ENCODE data around the gene SYCP3.

Gene SYCP3

DNA sequence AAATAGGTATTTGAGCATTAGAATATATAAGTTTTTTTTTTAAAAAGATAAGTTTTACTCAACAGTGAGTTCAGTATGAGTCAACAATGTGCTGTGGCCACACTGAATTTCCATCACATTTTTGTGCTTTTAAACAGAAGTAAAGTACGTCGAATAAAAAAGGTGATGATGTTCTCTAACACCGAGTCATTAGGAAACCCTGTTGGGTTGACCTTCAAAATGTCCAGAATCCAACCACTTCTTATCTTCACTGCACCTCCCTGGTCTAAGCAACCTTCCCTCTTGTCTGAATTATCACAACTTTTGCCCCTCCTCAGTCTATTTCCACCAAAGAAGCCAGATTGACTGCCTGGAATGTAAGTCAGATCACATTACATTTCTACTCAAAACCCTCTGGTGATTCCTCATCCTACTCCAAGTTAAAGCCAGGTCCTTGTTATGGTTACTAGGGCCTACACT, 43.0 kb upstream of the SYCP3 start:
- TF ChIP-seq, protein P1, sequence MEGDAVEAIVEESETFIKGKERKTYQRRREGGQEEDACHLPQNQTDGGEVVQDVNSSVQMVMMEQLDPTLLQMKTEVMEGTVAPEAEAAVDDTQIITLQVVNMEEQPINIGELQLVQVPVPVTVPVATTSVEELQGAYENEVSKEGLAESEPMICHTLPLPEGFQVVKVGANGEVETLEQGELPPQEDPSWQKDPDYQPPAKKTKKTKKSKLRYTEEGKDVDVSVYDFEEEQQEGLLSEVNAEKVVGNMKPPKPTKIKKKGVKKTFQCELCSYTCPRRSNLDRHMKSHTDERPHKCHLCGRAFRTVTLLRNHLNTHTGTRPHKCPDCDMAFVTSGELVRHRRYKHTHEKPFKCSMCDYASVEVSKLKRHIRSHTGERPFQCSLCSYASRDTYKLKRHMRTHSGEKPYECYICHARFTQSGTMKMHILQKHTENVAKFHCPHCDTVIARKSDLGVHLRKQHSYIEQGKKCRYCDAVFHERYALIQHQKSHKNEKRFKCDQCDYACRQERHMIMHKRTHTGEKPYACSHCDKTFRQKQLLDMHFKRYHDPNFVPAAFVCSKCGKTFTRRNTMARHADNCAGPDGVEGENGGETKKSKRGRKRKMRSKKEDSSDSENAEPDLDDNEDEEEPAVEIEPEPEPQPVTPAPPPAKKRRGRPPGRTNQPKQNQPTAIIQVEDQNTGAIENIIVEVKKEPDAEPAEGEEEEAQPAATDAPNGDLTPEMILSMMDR (IDR thresholded peaks at IDR 0.05) = no peak
- H3K27ac ChIP-seq = no peak overlapping the region
- H3K4me1 ChIP-seq (ENCODE audit: control insufficient read depth in 1 of 2, insufficient read depth in 1 of 2, low read depth in 1 of 2, low read length in 1 of 2) = peaks cover 9 to 22% of the 10 kb centered on the region in 2 experiments
- H3K9me3 ChIP-seq = no peaks in the 10 kb centered on the region
- H3K4me3 ChIP-seq (ENCODE audit: low read depth in 1 of 2, low read length in 1 of 2) = no peak overlapping the region
- no peaks in the 10 kb centered on the region for H3K27me3 ChIP-seq
- H3K36me3 ChIP-seq = peaks cover 21% of the 10 kb centered on the region

DNA sequence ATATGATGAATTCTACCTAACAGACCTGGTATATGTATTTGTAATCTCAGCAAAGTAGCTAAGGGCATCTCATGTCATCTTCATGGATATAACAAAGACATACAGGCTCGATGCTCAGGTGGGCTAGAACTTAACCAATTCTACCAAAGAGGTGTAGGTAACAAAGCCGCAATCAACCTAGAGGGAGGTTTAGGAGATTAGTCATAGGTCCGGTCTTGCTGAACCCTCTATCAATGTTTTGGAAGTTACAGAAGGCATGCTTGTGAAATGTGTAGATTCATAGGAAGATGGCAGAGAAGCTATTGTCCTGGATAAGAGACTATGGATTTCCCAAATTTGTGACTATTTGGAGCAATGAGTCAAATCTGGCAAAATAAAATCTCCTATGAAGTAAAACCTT, 42.6 kb upstream of the SYCP3 start:
- Histone ChIP-seq H3K27me3 (no peaks in the 10 kb centered on the region), H3K9me3 (no peaks in the 10 kb centered on the region), H3K4me1 (ENCODE audit: control insufficient read depth in 1 of 2, insufficient read depth in 1 of 2, low read depth in 1 of 2, low read length in 1 of 2) (peaks cover 9 to 25% of the 10 kb centered on the region in 2 experiments)

DNA sequence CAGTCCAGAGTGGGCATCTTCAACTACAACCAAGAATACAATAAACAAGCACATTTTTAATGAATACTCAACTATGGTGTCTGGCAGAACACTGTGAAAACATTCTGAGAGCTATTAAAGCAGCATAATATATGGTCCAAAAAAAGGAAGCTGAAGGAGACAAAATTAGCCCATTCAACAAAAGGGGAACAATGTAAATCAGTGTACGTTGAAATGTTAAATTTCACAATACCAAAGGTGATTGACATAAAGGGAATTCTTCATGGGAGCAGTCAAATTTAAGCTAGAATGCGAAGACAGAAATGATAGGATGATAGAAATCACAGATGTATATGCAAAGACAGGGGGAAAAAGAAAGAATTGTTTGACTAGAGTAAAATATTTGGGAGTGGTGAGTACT, 41.3 kb upstream of the SYCP3 start:
- no peaks in the 10 kb centered on the region for H3K9me3 ChIP-seq
- TF ChIP-seq, protein P1 (IDR thresholded peaks at IDR 0.05) = no peak
- H3K4me1 ChIP-seq (ENCODE audit: control insufficient read depth in 1 of 2, insufficient read depth in 1 of 2, low read depth in 1 of 2, low read length in 1 of 2) = peaks cover 9 to 25% of the 10 kb centered on the region in 2 experiments
- H3K27ac ChIP-seq = peak overlapping the region; percentile 48
- H3K36me3 ChIP-seq = peaks cover 13% of the 10 kb centered on the region
- H3K4me3 ChIP-seq (ENCODE audit: low read depth in 1 of 2, low read length in 1 of 2) = no peak overlapping the region
- no peaks in the 10 kb centered on the region for H3K27me3 ChIP-seq

More for the DNA sequence above, 42.6 kb upstream of the SYCP3 start:
- TF ChIP-seq, protein P1 (IDR thresholded peaks at IDR 0.05) = no peak
- H3K4me3 ChIP-seq (ENCODE audit: low read depth in 1 of 2, low read length in 1 of 2) = no peak overlapping the region
- H3K27ac ChIP-seq = no peak overlapping the region
- peaks cover 16% of the 10 kb centered on the region for H3K36me3 ChIP-seq

DNA sequence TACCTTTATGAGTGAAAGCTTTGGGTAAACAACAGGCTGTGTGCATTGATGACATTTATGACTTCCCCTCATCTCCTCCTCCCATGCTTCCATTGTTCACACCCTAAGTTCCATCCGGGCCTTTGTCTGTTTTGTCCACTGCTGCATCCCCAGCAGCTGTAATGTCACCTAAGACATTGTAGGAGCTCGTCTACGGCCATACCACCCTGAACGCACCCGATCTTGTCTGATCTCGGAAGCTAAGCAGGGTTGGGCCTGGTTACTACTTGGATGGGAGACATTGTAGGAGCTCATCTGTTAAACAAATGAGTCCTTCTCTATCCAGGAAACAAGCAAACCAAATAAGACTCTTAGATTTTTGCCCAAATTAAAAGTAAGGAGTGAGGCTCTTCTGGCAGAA, 40.4 kb upstream of the SYCP3 start:
- Histone ChIP-seq H3K27me3 (no peaks in the 10 kb centered on the region), H3K36me3 (peaks cover 4% of the 10 kb centered on the region), H3K9me3 (no peaks in the 10 kb centered on the region), H3K27ac (no peak overlapping the region), H3K4me3 (ENCODE audit: low read depth in 1 of 2, low read length in 1 of 2) (no peak overlapping the region), H3K4me1 (ENCODE audit: control insufficient read depth in 1 of 2, insufficient read depth in 1 of 2, low read depth in 1 of 2, low read length in 1 of 2) (peaks cover 9 to 25% of the 10 kb centered on the region in 2 experiments)
- TF ChIP-seq, protein P1 (IDR thresholded peaks at IDR 0.05) = no peak

DNA sequence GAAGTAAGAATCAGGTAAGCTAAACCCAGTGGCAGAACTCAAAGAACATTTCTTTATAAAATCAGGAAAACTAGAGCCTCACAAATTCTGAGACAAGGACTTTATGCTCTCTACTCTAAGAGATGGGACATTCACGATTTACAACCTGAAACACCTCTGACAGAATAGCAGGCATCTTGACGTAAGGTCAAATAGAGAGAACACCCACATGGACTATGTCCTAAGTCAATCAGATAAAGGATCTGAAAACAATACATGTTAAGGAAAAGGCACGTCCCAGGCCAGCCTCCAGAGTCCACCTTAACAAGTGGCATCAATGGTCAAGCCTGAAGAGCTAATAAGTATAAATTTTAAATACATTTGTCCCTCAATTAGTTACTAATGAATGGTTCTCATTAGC, 39.9 kb upstream of the SYCP3 start:
- Histone ChIP-seq H3K4me3 (ENCODE audit: low read depth in 1 of 2, low read length in 1 of 2) (no peak overlapping the region), H3K36me3 (peaks cover 4% of the 10 kb centered on the region), H3K27me3 (no peaks in the 10 kb centered on the region), H3K27ac (no peak overlapping the region), H3K9me3 (no peaks in the 10 kb centered on the region), H3K4me1 (ENCODE audit: control insufficient read depth in 1 of 2, insufficient read depth in 1 of 2, low read depth in 1 of 2, low read length in 1 of 2) (peaks cover 9 to 25% of the 10 kb centered on the region in 2 experiments)
- TF ChIP-seq, protein P1 (IDR thresholded peaks at IDR 0.05) = no peak

DNA sequence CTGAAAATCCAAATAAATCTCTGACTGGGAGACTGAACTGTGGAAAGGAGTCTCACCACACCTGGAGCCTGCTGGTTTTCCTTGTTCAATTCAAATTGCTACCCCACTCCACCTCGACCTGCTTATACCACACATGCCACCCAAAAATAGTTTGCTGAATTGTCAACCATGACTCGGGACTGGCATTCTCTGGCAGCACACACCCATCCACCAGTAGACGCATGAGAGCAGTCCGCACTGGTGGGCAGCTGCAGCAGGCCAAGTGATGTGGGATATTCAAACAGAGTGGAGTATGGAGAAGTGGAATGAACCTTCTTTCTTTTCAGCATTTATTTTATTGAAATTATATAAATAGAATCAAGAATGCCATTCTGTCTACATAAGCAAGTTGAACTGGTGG, 38.7 kb upstream of the SYCP3 start:
- Histone ChIP-seq H3K27me3 (no peaks in the 10 kb centered on the region), H3K27ac (peak overlapping the region; percentile 66), H3K36me3 (peaks cover 4% of the 10 kb centered on the region), H3K9me3 (no peaks in the 10 kb centered on the region), H3K4me3 (ENCODE audit: low read depth in 1 of 2, low read length in 1 of 2) (no peak overlapping the region), H3K4me1 (ENCODE audit: control insufficient read depth in 1 of 2, insufficient read depth in 1 of 2, low read depth in 1 of 2, low read length in 1 of 2) (peaks cover 15 to 35% of the 10 kb centered on the region in 2 experiments)
- TF ChIP-seq, protein P1 (IDR thresholded peaks at IDR 0.05) = no peak

Measured in neutrophil (primary cell).